Stimulated activated naive B cell treated with anti-CD40 and anti-IgM and Interleukin-4, amounts not matched to agents 10 μg/mL and 1 μg/mL and 100 μg/mL, for 72 hours (primary cell): ENCODE measurements around the gene ATG101.
"Not testable (repeated sequence)": the region's sequence is repeated elsewhere in the genome, so short reads cannot be mapped to it uniquely, and the experiment has no call there.

Source experiments
- ATAC-seq, 2 donors: fragments of 150-1000 bp; cut with Tn5 transposase; replicated peaks; 2 replicates each; pipeline ENCODE4 v1.10.0; 2021; ENCODE audit warnings: moderate library complexity in 1 of 2
- DNase-seq: peaks from one replicate; pipeline ENCODE4 v3.0.0; 2021
- H3K27ac Mint-ChIP-seq: one replicate; pipeline ENCODE4 v1.8.0; 2022; ENCODE audit warnings: mild to moderate bottlenecking, mixed read lengths
- H3K27me3 Mint-ChIP-seq, 2 donors: one replicate each; pipeline ENCODE4 v1.8.0; 2022; ENCODE audit warnings: mixed read lengths in 2 of 2
- H3K36me3 Mint-ChIP-seq, 2 donors: one replicate each; pipeline ENCODE4 v1.8.0; 2022; ENCODE audit warnings: mixed read lengths in 2 of 2, mild to moderate bottlenecking in 1 of 2
- H3K4me1 Mint-ChIP-seq, 2 donors: one replicate each; pipeline ENCODE4 v1.8.0; 2022; ENCODE audit warnings: mixed read lengths in 2 of 2, mild to moderate bottlenecking in 1 of 2
- H3K4me3 Mint-ChIP-seq, 2 donors: one replicate each; pipeline ENCODE4 v1.8.0; 2022; ENCODE audit warnings: mild to moderate bottlenecking in 2 of 2, mixed read lengths in 2 of 2, moderate library complexity in 1 of 2
- H3K9me3 Mint-ChIP-seq, 2 donors: one replicate each; pipeline ENCODE4 v1.8.0; 2022; ENCODE audit warnings: mixed read lengths in 2 of 2, mild to moderate bottlenecking in 1 of 2

The ATG101 gene

DNA sequence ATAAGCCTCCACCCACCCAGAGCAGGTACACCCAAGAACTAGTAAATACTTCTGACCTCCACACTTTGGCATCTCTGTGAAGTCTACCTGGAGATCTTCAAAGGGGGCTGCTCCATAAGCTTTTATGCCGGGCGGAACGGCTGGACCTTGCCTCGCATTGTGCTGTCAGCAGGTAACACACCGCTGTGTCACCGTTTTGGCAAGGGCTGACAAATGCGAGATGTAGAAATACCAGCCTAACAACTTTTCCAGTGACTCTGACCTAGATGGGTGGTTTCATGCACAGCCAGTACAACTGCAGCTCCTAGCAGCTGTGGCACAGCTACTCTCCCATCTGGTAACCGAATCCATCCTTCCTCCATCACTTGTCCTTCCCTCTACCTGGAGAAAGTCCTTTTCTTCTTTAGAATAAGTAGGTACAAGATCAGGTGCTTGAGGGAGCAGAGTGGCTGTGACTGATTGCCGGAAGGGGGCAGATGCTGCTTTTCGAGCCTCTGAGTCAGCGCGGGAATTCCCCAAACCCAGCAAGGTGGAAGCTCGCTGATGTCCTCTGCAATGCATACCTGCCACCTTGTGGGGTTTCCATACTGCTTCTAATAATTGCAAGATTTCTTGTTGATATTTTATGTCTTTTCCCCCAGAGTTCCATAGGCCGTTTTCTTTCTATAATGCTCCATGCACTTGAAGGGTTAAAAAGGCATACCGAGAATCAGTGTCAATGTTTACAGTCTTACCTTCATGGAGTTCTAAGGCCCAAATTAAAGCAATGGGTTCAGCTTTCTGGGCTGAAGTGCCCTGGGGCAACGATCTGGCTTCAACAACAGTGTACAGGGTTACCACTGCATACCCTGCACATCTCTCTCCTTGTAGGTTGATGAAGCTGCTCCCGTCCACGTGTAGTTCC lies 46.7 kb downstream of the ATG101 start:
- Mint-ChIP-seq H3K4me1 (peaks cover 38 to 51% of the 10 kb centered on the region in 2 donors), H3K4me3 (peak overlapping the region in 1 of 2 donors; percentile 37), H3K27ac (peak overlapping the region; percentile 56)
- not testable (repeated sequence) for ATAC-seq, H3K9me3 Mint-ChIP-seq, H3K36me3 Mint-ChIP-seq, H3K27me3 Mint-ChIP-seq
- peak; percentile 73 for DNase-seq

DNA sequence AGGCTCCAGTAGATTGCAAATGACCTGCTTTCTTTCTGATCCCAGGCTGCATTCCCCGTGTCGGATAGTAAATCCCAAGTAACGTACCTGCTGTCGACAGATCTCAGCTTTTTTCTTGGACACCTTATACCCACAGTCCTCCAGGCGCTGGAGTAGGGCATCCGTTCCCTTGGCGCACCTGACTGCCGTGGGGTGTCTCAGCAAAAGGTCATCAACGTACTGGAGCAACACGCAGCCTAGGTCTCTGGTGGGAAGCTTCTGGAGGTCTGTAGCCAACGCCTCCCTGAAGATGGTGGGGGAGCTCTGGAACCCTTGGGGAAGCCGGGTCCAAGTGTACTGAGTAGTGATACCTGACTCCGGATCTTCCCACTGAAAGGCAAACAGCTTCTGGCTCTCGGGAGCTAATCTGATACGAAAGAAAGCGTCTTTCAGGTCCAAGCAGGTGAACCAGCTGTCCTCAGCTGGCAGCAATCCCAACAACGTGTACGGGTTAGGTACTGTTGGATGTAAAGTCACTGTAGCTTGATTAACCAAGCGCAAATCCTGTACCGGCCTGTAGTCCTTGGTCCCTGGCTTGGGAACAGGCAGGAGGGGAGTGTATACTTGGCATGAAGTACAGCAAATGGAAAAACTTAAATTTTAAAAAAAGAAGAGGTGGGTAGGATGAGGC lies 48.2 kb downstream of the ATG101 start:
- Mint-ChIP-seq H3K4me3 (peak overlapping the region; percentile 31 to 59), H3K4me1 (peaks cover 50 to 60% of the 10 kb centered on the region in 2 donors), H3K27ac (peak overlapping the region; percentile 98)
- peak; percentile 45 to 49 for ATAC-seq
- H3K9me3 Mint-ChIP-seq, H3K27me3 Mint-ChIP-seq, DNase-seq, H3K36me3 Mint-ChIP-seq: not testable (repeated sequence)

DNA sequence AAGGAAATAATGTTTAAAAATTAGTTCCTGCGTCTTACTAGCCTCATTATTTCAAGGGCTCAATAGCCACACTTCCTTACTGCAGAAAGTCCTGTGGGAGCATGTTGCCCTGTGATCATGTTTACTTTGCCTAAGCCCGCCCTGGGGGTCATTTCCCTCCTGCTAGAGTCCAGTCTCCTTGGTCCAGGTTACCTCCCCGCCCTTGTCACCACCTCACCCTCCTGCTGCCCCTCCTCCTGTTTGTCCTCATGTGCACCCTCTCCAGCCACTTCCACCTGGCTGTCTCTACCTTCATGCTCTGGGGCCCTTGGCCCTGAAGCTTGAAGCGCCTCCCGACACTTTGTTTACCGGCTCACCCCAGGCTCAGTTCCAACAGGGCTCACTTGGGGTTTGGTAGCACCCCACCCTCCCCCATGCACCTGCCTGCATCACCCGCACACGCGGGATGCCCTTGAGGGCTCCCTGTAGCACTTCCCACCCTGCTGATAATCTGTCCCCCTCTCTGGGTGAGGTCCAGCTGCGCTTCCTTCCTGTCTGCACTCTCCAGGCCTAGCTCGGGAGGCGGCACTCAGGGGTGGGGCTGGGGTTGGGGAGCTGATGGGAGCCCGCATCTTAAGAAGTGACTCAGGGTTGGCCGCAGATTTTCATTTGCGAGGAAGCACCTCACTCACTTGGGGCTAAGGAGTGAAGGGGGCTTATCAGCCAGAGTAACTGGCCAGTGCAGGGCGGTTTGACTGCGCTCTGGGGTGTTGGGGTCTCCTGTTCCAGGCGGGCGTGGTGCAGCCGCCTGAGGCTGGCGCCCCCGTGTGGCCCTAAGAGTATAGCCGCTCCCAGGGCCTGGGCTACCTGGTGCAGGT lies 49.8 kb downstream of the ATG101 start:
- DNase-seq (no peak), ATAC-seq (peak; percentile 9 to 19)
- H3K27me3 Mint-ChIP-seq: peaks cover 4 to 10% of the 10 kb centered on the region in 2 donors
- no peaks in the 10 kb centered on the region for H3K36me3 Mint-ChIP-seq
- H3K4me3 Mint-ChIP-seq: peak overlapping the region; percentile 30 to 50
- H3K9me3 Mint-ChIP-seq: no peaks in the 10 kb centered on the region
- H3K27ac Mint-ChIP-seq: peak overlapping the region; percentile 52
- H3K4me1 Mint-ChIP-seq: peaks cover 53 to 66% of the 10 kb centered on the region in 2 donors

GRCh38 chr12:52120951-52121823 lies 51.4 kb downstream of the ATG101 start:
- ATAC-seq (no peak), DNase-seq (no peak)
- Mint-ChIP-seq H3K27me3 (peaks cover 17 to 19% of the 10 kb centered on the region in 2 donors), H3K4me3 (no peak overlapping the region), H3K36me3 (no peaks in the 10 kb centered on the region), H3K4me1 (peaks cover 51 to 63% of the 10 kb centered on the region in 2 donors), H3K27ac (peak overlapping the region; percentile 52), H3K9me3 (no peaks in the 10 kb centered on the region)

DNA sequence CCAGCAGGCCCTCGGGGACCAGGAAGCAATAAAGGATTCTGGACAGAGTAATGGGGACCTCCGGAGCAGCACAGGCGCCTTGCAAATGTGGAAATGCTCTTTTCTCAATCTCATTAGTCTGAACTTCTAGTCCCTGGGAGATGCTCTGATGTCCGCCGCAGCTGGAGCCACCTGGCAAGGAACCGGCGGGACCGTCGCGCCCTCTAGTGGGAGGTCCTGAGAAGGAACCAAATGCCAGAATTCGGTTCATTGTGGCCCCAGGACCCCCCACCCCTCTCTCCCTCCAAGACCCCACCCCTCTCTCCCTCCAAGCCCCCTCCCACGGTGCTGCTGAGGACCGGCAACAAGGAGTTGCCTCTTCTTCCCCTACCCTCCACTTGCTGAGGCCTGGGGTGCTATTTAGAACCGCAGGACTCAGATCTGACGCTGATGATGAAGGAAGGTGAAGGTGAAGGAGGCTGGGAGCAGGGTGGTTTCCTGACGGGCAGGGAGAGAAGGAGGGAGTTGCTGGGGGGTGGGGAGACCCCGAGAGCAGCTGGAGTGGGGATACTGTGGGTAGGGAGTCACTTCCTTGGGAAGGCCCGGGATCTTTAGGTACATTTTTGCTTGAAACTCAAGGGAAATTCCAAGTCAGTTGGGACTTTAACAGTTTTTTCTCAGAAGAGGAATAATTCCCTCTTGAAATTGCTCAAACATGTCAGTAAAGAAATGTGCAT lies 52.2 kb downstream of the ATG101 start:
- no peaks in the 10 kb centered on the region for H3K9me3 Mint-ChIP-seq
- peak overlapping the region; percentile 22 to 30 for H3K4me3 Mint-ChIP-seq
- no peak for ATAC-seq
- DNase-seq: peak; percentile 34
- H3K27me3 Mint-ChIP-seq: peaks cover 19 to 24% of the 10 kb centered on the region in 2 donors
- H3K27ac Mint-ChIP-seq: peak overlapping the region; percentile 52
- H3K36me3 Mint-ChIP-seq: no peaks in the 10 kb centered on the region
- H3K4me1 Mint-ChIP-seq: peaks cover 43 to 55% of the 10 kb centered on the region in 2 donors

- Mint-ChIP-seq H3K27ac (no peak overlapping the region), H3K9me3 (no peaks in the 10 kb centered on the region), H3K4me3 (no peak overlapping the region), H3K4me1 (peaks cover 41 to 50% of the 10 kb centered on the region in 2 donors), H3K36me3 (no peaks in the 10 kb centered on the region), H3K27me3 (peaks cover 25 to 29% of the 10 kb centered on the region in 2 donors)
- no peak for ATAC-seq
- no peak for DNase-seq
Measured at GRCh38 chr12:52122540-52122871, 52.7 kb downstream of the ATG101 start.

DNA sequence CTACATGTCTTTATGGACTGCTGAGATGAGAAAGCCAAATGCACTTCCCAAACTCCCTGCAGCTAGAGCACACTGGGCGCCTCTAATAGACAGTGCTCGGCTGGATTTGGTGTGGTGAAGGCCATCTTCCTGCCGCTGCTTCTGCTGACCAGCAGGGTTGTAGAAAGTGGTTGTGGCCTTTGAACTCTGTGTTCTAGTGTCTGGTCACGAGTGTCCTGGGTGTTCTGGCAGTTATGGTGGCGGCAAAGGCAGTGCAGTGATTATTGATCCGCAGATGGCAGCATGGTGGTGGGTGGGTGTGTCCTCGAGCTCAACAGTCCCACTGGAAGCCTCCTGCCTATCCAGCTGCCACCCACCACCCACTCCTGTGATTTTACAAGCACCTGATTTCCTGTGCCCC lies 53.1 kb downstream of the ATG101 start:
- H3K36me3 Mint-ChIP-seq: no peaks in the 10 kb centered on the region

GRCh38 chr12:52123487-52124186 lies 53.9 kb downstream of the ATG101 start:
- Mint-ChIP-seq H3K36me3 (no peaks in the 10 kb centered on the region), H3K27ac (peak overlapping the region; percentile 25), H3K4me3 (no peak overlapping the region), H3K9me3 (no peaks in the 10 kb centered on the region), H3K27me3 (peaks cover 30 to 34% of the 10 kb centered on the region in 2 donors), H3K4me1 (peaks cover 31 to 39% of the 10 kb centered on the region in 2 donors)
- peak; percentile 21 to 35 for ATAC-seq
- no peak for DNase-seq

More for the DNA sequence above, 53.1 kb downstream of the ATG101 start:
- no peak overlapping the region for H3K27ac Mint-ChIP-seq
- no peak for DNase-seq
- no peak for ATAC-seq
- peaks cover 37 to 46% of the 10 kb centered on the region in 2 donors for H3K4me1 Mint-ChIP-seq
- H3K9me3 Mint-ChIP-seq: no peaks in the 10 kb centered on the region
- peaks cover 29 to 31% of the 10 kb centered on the region in 2 donors for H3K27me3 Mint-ChIP-seq
- H3K4me3 Mint-ChIP-seq: no peak overlapping the region

- no peak overlapping the region for H3K4me3 Mint-ChIP-seq
- DNase-seq (no peak), ATAC-seq (no peak)
- H3K27ac Mint-ChIP-seq: no peak overlapping the region
- H3K9me3 Mint-ChIP-seq: no peaks in the 10 kb centered on the region
- H3K36me3 Mint-ChIP-seq: no peaks in the 10 kb centered on the region
- peaks cover 18 to 20% of the 10 kb centered on the region in 2 donors for H3K4me1 Mint-ChIP-seq
- peaks cover 30 to 34% of the 10 kb centered on the region in 2 donors for H3K27me3 Mint-ChIP-seq
Measured at GRCh38 chr12:52125476-52125900, 55.7 kb downstream of the ATG101 start.

DNA sequence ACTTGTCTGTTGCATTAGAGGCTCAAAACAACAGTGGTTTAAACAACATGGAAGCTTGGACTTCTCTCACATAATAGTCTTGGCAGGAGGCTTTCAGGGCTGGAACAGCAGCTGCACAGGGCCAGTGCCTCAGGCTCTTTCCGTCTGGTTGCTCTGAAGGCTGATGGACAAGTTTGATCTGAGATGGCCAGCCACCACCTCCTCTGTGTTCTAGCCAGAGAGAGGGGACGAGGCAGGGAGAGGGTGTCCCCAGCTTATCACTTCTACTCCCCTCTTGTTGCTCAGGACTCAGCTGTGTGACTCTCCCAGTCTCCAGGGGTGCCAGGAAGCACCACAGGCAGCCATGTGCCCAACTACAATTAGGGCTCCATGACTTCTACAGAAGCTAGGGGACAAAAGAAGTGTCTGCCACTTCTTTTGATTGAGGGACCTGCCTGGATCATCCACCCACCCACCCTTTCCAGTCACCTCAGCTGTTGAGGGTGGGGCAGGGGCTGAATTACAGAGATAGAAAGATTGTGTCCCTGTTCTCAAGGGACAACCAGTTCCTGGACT lies 56.3 kb downstream of the ATG101 start:
- no peak overlapping the region for H3K4me3 Mint-ChIP-seq

More for the DNA sequence above, 56.3 kb downstream of the ATG101 start:
- H3K27me3 Mint-ChIP-seq: peaks cover 30 to 34% of the 10 kb centered on the region in 2 donors
- peak overlapping the region; percentile 17 for H3K27ac Mint-ChIP-seq
- peaks cover 19 to 22% of the 10 kb centered on the region in 2 donors for H3K4me1 Mint-ChIP-seq
- DNase-seq (no peak), ATAC-seq (no peak)
- H3K36me3 Mint-ChIP-seq: no peaks in the 10 kb centered on the region
- no peaks in the 10 kb centered on the region for H3K9me3 Mint-ChIP-seq
